ENCODE measurements around the gene S100A13.

Gene S100A13

GRCh38 chr1:153659656-153660055 is 32.4 kb upstream of the S100A13 start:
- no peak overlapping the region for H3K27ac ChIP-seq (ENCODE audit: low read depth, low read length)
- no peak overlapping the region for H3K9ac ChIP-seq (ENCODE audit: low read length)
- H3K4me1 ChIP-seq (ENCODE audit: control insufficient read depth, insufficient read depth, low read length), result peaks cover 6% of the 10 kb centered on the region
- no peak overlapping the region for H3K4me3 ChIP-seq (ENCODE audit: low read length)
- H3K27me3 ChIP-seq (ENCODE audit: control insufficient read depth, insufficient read depth, low read length), result no peaks in the 10 kb centered on the region
- H3K36me3 ChIP-seq (ENCODE audit: control insufficient read depth, insufficient read depth, low read length), result peaks cover 24% of the 10 kb centered on the region

- peaks cover 6% of the 10 kb centered on the region for H3K4me1 ChIP-seq (ENCODE audit: control insufficient read depth, insufficient read depth, low read length)
- peak overlapping the region; percentile 91 for H3K27ac ChIP-seq (ENCODE audit: low read depth, low read length)
- H3K9ac ChIP-seq (ENCODE audit: low read length), result peak overlapping the region; percentile 20
- H3K36me3 ChIP-seq (ENCODE audit: control insufficient read depth, insufficient read depth, low read length), result peaks cover 19% of the 10 kb centered on the region
- no peaks in the 10 kb centered on the region for H3K27me3 ChIP-seq (ENCODE audit: control insufficient read depth, insufficient read depth, low read length)
- peak overlapping the region; percentile 81 for H3K4me3 ChIP-seq (ENCODE audit: low read length)
These were observed 31.9 kb upstream of the S100A13 start for GRCh38 chr1:153659175-153659534.

- Histone ChIP-seq H3K36me3 (ENCODE audit: control insufficient read depth, insufficient read depth, low read length) (peaks cover 18% of the 10 kb centered on the region), H3K27me3 (ENCODE audit: control insufficient read depth, insufficient read depth, low read length) (no peaks in the 10 kb centered on the region), H3K4me3 (ENCODE audit: low read length) (peak within 1 kb of the TSS; percentile 81), H3K9ac (ENCODE audit: low read length) (peak within 1 kb of the TSS; percentile 20), H3K4me1 (ENCODE audit: control insufficient read depth, insufficient read depth, low read length) (peaks cover 6% of the 10 kb centered on the region), H3K27ac (ENCODE audit: low read depth, low read length) (peak within 1 kb of the TSS; percentile 91)
These were observed 31.3 kb upstream of the S100A13 start, which contains the start of gene SNAPIN for GRCh38 chr1:153658400-153659174. Gene SNAPIN (plus strand): TSS chr1:153658703. CDS start chr1:153658744, 41 bp downstream.

- Histone ChIP-seq H3K4me1 (ENCODE audit: control insufficient read depth, insufficient read depth, low read length) (peaks cover 6% of the 10 kb centered on the region), H3K36me3 (ENCODE audit: control insufficient read depth, insufficient read depth, low read length) (no peaks in the 10 kb centered on the region), H3K27ac (ENCODE audit: low read depth, low read length) (no peak overlapping the region), H3K27me3 (ENCODE audit: control insufficient read depth, insufficient read depth, low read length) (no peaks in the 10 kb centered on the region), H3K4me3 (ENCODE audit: low read length) (no peak overlapping the region), H3K9ac (ENCODE audit: low read length) (no peak overlapping the region)
These were observed 28.0 kb upstream of the S100A13 start for GRCh38 chr1:153655333-153655732.

GRCh38 chr1:153652805-153653500 is 25.6 kb upstream of the S100A13 start:
- H3K27me3 ChIP-seq (ENCODE audit: control insufficient read depth, insufficient read depth, low read length), result no peaks in the 10 kb centered on the region
- H3K36me3 ChIP-seq (ENCODE audit: control insufficient read depth, insufficient read depth, low read length), result no peaks in the 10 kb centered on the region
- no peak overlapping the region for H3K4me3 ChIP-seq (ENCODE audit: low read length)
- H3K4me1 ChIP-seq (ENCODE audit: control insufficient read depth, insufficient read depth, low read length), result no peaks in the 10 kb centered on the region
- no peak overlapping the region for H3K9ac ChIP-seq (ENCODE audit: low read length)
- H3K27ac ChIP-seq (ENCODE audit: low read depth, low read length), result no peak overlapping the region

- Histone ChIP-seq H3K27me3 (ENCODE audit: control insufficient read depth, insufficient read depth, low read length) (no peaks in the 10 kb centered on the region), H3K27ac (ENCODE audit: low read depth, low read length) (no peak overlapping the region), H3K4me1 (ENCODE audit: control insufficient read depth, insufficient read depth, low read length) (no peaks in the 10 kb centered on the region), H3K36me3 (ENCODE audit: control insufficient read depth, insufficient read depth, low read length) (no peaks in the 10 kb centered on the region), H3K4me3 (ENCODE audit: low read length) (no peak overlapping the region), H3K9ac (ENCODE audit: low read length) (no peak overlapping the region)
These were observed 24.5 kb upstream of the S100A13 start for GRCh38 chr1:153651771-153652170.

GRCh38 chr1:153649863-153650235 is 22.5 kb upstream of the S100A13 start:
- Histone ChIP-seq H3K4me1 (ENCODE audit: control insufficient read depth, insufficient read depth, low read length) (no peaks in the 10 kb centered on the region), H3K9ac (ENCODE audit: low read length) (no peak overlapping the region), H3K27ac (ENCODE audit: low read depth, low read length) (no peak overlapping the region), H3K36me3 (ENCODE audit: control insufficient read depth, insufficient read depth, low read length) (peaks cover 11% of the 10 kb centered on the region), H3K27me3 (ENCODE audit: control insufficient read depth, insufficient read depth, low read length) (no peaks in the 10 kb centered on the region), H3K4me3 (ENCODE audit: low read length) (no peak overlapping the region)

- no peaks in the 10 kb centered on the region for H3K27me3 ChIP-seq (ENCODE audit: control insufficient read depth, insufficient read depth, low read length)
- no peaks in the 10 kb centered on the region for H3K4me1 ChIP-seq (ENCODE audit: control insufficient read depth, insufficient read depth, low read length)
- H3K36me3 ChIP-seq (ENCODE audit: control insufficient read depth, insufficient read depth, low read length), result peaks cover 13% of the 10 kb centered on the region
- H3K27ac ChIP-seq (ENCODE audit: low read depth, low read length), result no peak overlapping the region
- no peak overlapping the region for H3K4me3 ChIP-seq (ENCODE audit: low read length)
- no peak overlapping the region for H3K9ac ChIP-seq (ENCODE audit: low read length)
These were observed 22.0 kb upstream of the S100A13 start for GRCh38 chr1:153649137-153649862.

GRCh38 chr1:153648000-153648643 is 20.8 kb upstream of the S100A13 start:
- H3K9ac ChIP-seq (ENCODE audit: low read length), result no peak overlapping the region
- no peak overlapping the region for H3K27ac ChIP-seq (ENCODE audit: low read depth, low read length)
- no peaks in the 10 kb centered on the region for H3K27me3 ChIP-seq (ENCODE audit: control insufficient read depth, insufficient read depth, low read length)
- H3K4me1 ChIP-seq (ENCODE audit: control insufficient read depth, insufficient read depth, low read length), result peaks cover 2% of the 10 kb centered on the region
- H3K36me3 ChIP-seq (ENCODE audit: control insufficient read depth, insufficient read depth, low read length), result peaks cover 22% of the 10 kb centered on the region
- no peak overlapping the region for H3K4me3 ChIP-seq (ENCODE audit: low read length)

- Histone ChIP-seq H3K27ac (ENCODE audit: low read depth, low read length) (no peak overlapping the region), H3K4me3 (ENCODE audit: low read length) (no peak overlapping the region), H3K9ac (ENCODE audit: low read length) (no peak overlapping the region)
These were observed 20.0 kb upstream of the S100A13 start for GRCh38 chr1:153647346-153647714.

GRCh38 chr1:153646672-153647345 is 19.5 kb upstream of the S100A13 start:
- Histone ChIP-seq H3K4me3 (ENCODE audit: low read length) (no peak overlapping the region), H3K9ac (ENCODE audit: low read length) (no peak overlapping the region), H3K27ac (ENCODE audit: low read depth, low read length) (no peak overlapping the region), H3K27me3 (ENCODE audit: control insufficient read depth, insufficient read depth, low read length) (no peaks in the 10 kb centered on the region), H3K36me3 (ENCODE audit: control insufficient read depth, insufficient read depth, low read length) (peaks cover 35% of the 10 kb centered on the region), H3K4me1 (ENCODE audit: control insufficient read depth, insufficient read depth, low read length) (peaks cover 2% of the 10 kb centered on the region)

More at GRCh38 chr1:153647346-153647714, 20.0 kb upstream of the S100A13 start:
- H3K4me1 ChIP-seq (ENCODE audit: control insufficient read depth, insufficient read depth, low read length), result peaks cover 2% of the 10 kb centered on the region
- no peaks in the 10 kb centered on the region for H3K27me3 ChIP-seq (ENCODE audit: control insufficient read depth, insufficient read depth, low read length)
- peaks cover 30% of the 10 kb centered on the region for H3K36me3 ChIP-seq (ENCODE audit: control insufficient read depth, insufficient read depth, low read length)

GRCh38 chr1:153643816-153644215 is 16.5 kb upstream of the S100A13 start:
- Histone ChIP-seq H3K9ac (ENCODE audit: low read length) (no peak overlapping the region), H3K4me3 (ENCODE audit: low read length) (no peak overlapping the region), H3K36me3 (ENCODE audit: control insufficient read depth, insufficient read depth, low read length) (peaks cover 50% of the 10 kb centered on the region), H3K4me1 (ENCODE audit: control insufficient read depth, insufficient read depth, low read length) (peaks cover 2% of the 10 kb centered on the region), H3K27ac (ENCODE audit: low read depth, low read length) (no peak overlapping the region), H3K27me3 (ENCODE audit: control insufficient read depth, insufficient read depth, low read length) (no peaks in the 10 kb centered on the region)
